ENCODE results near the gene TENM4.

Gene TENM4

DNA sequence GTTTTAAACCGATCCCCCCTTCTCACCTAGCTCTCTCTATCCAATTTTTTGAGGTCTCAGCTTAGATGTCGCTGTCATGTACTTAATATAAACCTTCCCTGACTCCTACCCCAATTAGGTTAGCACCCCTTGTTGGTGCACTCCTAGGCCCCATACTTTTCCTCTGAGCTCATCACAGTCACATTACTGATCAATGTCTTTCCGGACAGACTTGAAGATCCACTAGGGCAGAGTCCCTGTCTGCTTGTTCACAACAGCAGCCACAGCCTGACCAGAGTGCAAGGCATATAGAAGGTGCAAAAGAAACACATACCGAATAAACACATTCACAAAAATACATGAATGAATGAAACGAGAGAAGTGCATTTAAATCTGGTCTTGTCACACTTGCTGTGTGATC is 605.2 kb downstream of the TENM4 start:
- no peak for TF ChIP-seq CTCF (IDR thresholded peaks at IDR 0.05; ENCODE audit: low read depth, low read length, missing control alignments)
- no peaks in the 10 kb centered on the region for H3K27me3 ChIP-seq (replicated peaks)
- no peak overlapping the region for H3K4me3 ChIP-seq (ENCODE audit: low read depth, low read length)
- in situ Hi-C loops (cut with HindIII; ENCODE audit: low pct_ligation_motif_present, low sequenced_read_pairs), result no loop called here
- no peaks in the 10 kb centered on the region for H3K36me3 ChIP-seq (replicated peaks)
- no peak for DNase-seq
- H3K27ac ChIP-seq, result no peak overlapping the region

DNA sequence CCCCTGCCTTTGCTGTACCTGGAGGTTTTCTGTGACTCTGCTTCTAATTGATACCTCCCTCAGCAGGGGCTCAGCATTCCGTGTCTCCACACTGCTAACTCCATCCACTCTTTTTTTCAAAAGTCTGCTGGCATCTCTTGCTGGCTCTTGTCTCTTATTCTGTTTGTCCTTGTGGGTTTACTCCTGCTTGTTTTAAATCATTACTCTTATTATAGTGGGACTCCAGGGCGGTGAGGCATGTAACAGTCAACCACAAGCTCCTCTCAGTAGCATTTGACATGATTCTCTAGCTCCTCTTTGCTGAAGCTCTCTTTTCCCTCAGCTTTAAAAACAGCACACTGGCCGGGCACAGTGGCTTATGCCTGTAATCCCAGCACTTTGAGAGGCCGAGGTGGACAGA is 605.9 kb downstream of the TENM4 start:
- in situ Hi-C loops (cut with HindIII; ENCODE audit: low pct_ligation_motif_present, low sequenced_read_pairs), result no loop called here
- no peak for TF ChIP-seq CTCF (IDR thresholded peaks at IDR 0.05; ENCODE audit: low read depth, low read length, missing control alignments)
- DNase-seq, result no peak
- H3K4me3 ChIP-seq (ENCODE audit: low read depth, low read length), result no peak overlapping the region
- H3K27ac ChIP-seq, result no peak overlapping the region
- no peaks in the 10 kb centered on the region for H3K27me3 ChIP-seq (replicated peaks)
- no peaks in the 10 kb centered on the region for H3K36me3 ChIP-seq (replicated peaks)

DNA sequence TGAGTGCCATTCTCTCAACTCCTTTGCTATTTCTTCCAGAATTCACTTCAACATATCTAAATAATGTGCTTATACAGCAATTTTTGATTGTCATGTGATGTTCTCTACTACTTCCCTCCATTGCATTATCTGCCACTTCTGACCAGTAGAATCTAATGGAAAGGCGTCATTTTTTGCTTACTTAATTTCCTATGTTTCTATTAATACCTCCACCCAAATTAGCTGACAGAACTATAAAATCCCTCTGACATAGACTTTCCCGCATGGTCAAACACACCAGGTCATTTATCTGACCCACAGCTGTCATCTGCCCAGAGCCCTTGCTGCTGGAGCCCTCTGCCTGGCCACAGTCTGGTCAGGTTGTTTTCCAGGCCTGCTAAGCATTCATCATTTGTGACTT is 607.6 kb downstream of the TENM4 start:
- Histone ChIP-seq H3K27ac (no peak overlapping the region), H3K27me3 (replicated peaks) (no peaks in the 10 kb centered on the region), H3K4me3 (ENCODE audit: low read depth, low read length) (no peak overlapping the region), H3K36me3 (replicated peaks) (no peaks in the 10 kb centered on the region)
- TF ChIP-seq CTCF (IDR thresholded peaks at IDR 0.05; ENCODE audit: low read depth, low read length, missing control alignments), result no peak
- DNase-seq, result no peak
- in situ Hi-C loops (cut with HindIII; ENCODE audit: low pct_ligation_motif_present, low sequenced_read_pairs), result no loop called here

GRCh38 chr11:78832226-78832947 is 608.4 kb downstream of the TENM4 start:
- Histone ChIP-seq H3K27me3 (replicated peaks) (no peaks in the 10 kb centered on the region), H3K4me3 (ENCODE audit: low read depth, low read length) (no peak overlapping the region), H3K27ac (no peak overlapping the region), H3K36me3 (replicated peaks) (no peaks in the 10 kb centered on the region)
- DNase-seq, result no peak
- peak; percentile 34 for TF ChIP-seq CTCF (IDR thresholded peaks at IDR 0.05; ENCODE audit: low read depth, low read length, missing control alignments)
- in situ Hi-C loops (cut with HindIII; ENCODE audit: low pct_ligation_motif_present, low sequenced_read_pairs), result no loop called here

DNA sequence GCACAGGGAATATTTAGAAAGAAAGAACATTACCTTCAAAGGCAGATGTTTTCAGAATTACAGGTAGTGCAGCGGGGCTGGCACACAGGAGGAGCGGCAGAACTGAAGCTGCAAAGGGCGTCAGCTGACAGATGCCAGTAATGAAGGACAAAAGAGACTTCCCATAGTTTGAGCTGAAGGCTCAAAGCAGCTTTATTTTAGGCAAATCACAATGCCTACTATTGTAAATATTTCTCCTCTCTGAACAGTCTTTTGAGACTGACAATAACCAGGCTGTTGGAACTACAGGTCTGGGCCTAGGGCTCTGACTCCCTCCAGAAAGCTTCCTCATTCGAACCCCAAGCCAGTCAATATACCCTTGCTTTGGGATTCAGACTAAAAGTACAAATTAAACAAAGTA is 609.3 kb downstream of the TENM4 start:
- Histone ChIP-seq H3K4me3 (ENCODE audit: low read depth, low read length) (no peak overlapping the region), H3K27me3 (replicated peaks) (no peaks in the 10 kb centered on the region), H3K27ac (no peak overlapping the region), H3K36me3 (replicated peaks) (no peaks in the 10 kb centered on the region)
- no peak for TF ChIP-seq CTCF (IDR thresholded peaks at IDR 0.05; ENCODE audit: low read depth, low read length, missing control alignments)
- no peak for DNase-seq
- in situ Hi-C loops (cut with HindIII; ENCODE audit: low pct_ligation_motif_present, low sequenced_read_pairs), result no loop called here

GRCh38 chr11:78830277-78830819 is 610.5 kb downstream of the TENM4 start:
- Histone ChIP-seq H3K4me3 (ENCODE audit: low read depth, low read length) (no peak overlapping the region), H3K27ac (no peak overlapping the region), H3K27me3 (replicated peaks) (no peaks in the 10 kb centered on the region), H3K36me3 (replicated peaks) (no peaks in the 10 kb centered on the region)
- in situ Hi-C loops (cut with HindIII; ENCODE audit: low pct_ligation_motif_present, low sequenced_read_pairs), result no loop called here
- no peak for TF ChIP-seq CTCF (IDR thresholded peaks at IDR 0.05; ENCODE audit: low read depth, low read length, missing control alignments)
- no peak for DNase-seq

Measured in brain microvascular endothelial cell (primary cell).